ENCODE results near the gene DGCR2.

The DGCR2 gene

DNA sequence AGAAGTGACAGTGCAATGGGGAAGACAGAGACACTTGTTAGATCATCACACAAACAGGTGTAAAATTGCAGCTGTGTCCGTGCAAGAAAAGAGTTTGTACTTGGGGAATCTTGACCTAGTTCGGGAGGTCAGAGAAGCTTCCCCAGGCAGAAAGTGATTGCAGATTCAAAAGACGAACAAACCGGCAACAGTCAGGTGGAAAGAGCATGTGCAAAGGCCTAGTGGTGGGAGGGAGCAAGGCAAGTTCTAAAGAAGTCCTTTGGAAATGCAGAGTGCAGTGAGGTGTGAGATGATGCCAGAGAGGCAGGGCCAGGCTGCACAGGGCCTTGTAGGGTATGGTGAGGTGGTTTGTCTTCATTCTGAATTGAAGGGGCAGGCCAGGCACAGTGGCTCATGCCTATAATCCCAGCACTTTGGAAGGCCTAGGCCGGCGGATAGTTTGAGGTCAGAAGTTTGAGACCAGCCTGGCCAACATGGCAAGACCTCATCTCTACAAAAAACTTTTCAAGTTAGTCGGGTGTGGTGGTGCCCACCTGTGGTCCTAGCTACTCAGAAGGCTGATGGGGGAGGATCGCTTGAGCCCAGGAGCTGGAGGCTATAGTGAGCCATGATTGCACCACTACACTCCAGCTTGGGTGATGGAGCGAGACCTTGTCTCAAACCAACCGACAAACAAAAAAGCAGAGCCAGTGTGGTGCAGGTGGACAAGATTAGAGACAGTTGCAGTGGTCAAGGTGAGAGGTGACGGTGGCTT lies 24.2 kb upstream of the DGCR2 start:
- no peak for DNase-seq (ENCODE audit: low read depth)

DNA sequence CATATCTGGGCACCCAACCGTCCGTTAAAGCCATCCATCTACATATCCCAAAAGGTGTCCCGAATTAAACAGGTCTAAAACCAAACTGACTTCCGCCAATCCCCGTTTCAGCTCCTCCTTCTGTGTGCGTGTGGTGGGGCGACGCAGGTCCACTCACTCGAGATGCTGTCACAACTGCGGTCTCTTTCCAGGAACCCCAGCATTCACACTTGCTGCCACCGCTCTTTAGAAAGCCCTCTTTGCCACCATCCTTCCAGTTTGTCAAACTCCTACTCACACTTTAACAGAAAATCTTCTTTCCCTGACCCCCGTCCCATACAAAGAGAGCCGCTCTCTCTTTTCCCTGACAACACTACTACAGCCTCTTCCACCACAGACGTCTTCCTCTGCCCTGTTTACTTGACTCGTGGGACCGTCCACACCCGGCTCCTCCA lies 21.8 kb upstream of the DGCR2 start:
- DNase-seq (ENCODE audit: low read depth) = no peak

DNA sequence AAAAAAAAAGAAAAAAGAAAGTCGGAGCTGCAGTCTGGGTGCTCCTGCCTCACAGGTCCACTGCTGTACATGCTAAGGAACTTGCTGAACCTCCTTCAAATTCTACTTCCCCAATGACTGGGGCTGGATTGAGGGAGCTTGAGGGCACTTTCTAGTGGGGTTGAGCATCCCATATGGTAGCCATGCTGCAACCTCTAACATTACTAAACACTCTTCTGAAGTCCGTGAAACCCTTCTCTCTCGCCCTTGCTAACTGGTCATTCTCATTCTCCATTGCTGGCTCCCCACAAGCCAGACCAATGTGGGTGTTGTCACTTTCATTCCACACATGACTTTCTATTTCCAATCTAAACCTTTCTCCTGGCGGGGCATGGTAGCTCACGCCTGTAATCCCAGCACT lies 21.0 kb upstream of the DGCR2 start:
- DNase-seq (ENCODE audit: low read depth) = no peak

- no peak for DNase-seq (ENCODE audit: low read depth)
Observed at GRCh38 chr22:19142394-19142793, 20.2 kb upstream of the DGCR2 start.

DNA sequence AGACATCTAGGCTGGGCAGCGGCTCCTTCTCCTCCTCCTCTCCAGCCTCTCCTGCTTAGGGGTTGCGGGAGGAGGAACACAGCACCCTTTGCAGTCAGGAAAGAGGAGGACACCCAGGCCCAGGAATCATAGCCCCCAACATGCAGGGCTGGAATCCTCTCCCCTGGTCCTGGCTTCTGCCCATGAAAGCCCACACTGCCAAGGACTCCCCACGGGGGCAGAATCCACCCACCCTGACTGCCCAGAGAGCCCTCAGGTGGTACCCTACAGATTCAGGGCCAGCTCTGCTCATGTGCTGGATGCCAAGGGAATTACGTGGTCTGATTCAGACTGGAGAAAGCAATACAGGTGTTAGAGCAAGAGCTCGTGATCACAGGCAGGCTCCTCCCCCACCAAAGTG lies 17.8 kb upstream of the DGCR2 start:
- no peak for DNase-seq (ENCODE audit: low read depth)

DNA sequence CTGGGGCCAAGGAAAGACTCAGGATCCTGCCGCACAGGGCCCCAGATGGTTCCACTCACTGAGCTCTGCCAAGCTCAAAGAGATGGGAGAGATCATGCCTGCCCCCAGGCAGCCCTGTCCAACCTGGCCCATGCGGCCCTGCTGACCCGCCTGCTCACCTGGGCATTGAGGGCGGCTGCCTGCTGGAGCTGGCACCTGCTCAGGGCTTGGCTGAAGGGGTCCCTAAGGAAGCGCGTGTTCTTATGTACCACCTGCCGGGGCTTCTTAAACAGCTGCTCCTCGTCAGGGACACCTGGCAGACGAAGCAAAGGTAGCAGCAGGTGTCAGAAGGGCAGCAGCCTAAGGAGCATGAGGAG lies 16.8 kb upstream of the DGCR2 start:
- DNase-seq (ENCODE audit: low read depth) = no peak

DNA sequence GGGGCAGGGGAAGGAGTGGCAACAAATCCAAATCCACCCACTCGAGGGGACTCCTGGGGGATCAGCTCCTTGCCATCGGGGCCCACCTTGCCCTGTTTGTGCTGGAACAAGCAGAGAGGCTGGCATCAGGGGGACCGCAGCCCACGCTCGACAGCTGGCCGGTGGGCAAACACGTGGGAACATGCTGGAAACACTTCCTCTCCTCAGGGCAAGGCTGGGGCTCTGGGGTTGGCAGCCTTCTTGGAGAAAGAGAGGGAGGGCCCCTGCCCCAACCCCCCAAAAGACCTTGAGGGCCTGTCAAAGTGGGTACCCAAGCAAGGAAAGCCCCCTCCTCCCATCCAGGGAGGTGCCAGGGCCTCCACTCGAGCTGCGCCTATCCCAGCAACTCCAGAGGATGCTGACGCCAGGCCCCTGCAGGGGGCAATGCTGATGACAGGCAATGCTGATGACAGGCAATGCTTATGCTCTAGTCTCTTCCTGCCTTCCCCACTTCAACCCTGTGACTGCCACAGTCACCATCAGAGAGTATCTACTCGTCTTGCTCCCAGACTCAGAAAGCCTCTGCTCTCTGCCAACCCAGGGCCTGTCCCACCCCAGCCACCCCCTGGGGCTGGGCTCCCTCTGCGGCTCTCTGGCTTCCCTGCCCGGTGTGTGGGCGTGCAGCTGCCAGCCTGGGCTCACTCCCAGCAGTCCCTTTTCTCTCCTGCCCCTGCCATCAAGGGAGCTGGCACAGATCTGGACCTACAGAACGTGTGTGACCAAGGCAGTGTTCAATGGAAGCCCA lies 16.2 kb upstream of the DGCR2 start:
- DNase-seq (ENCODE audit: low read depth) = no peak

GRCh38 chr22:19137384-19138216 lies 15.4 kb upstream of the DGCR2 start:
- DNase-seq (ENCODE audit: low read depth) = no peak

- DNase-seq (ENCODE audit: low read depth) = no peak
Observed at GRCh38 chr22:19136915-19137314, 14.7 kb upstream of the DGCR2 start.

DNA sequence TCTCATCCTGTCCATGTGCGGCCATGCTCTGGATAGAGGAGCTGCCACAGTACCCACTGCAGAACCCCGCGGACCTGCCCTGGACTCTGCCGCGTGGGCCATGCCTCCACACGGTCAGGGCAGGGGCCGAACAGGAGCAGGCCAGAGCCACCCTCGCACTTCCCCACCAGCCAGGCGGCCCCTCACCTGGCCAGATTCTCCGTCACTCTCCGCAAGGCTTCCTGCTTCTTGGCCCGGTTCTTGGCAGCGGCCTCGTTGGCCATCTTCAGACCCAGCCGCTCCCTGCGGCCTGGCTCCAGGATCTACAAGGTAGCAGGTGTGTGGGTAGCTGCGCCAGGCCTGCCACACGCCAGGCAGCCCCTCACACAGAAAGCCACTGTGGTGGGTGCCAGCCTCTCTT lies 12.7 kb upstream of the DGCR2 start:
- no peak for DNase-seq (ENCODE audit: low read depth)

- no peak for DNase-seq (ENCODE audit: low read depth)
Observed at GRCh38 chr22:19134176-19134831, 12.1 kb upstream of the DGCR2 start.

- DNase-seq (ENCODE audit: low read depth) = no peak
Observed at GRCh38 chr22:19133561-19133960, 11.3 kb upstream of the DGCR2 start.

GRCh38 chr22:19132693-19133400 lies 10.6 kb upstream of the DGCR2 start:
- DNase-seq (ENCODE audit: low read depth) = no peak

- no peak for DNase-seq (ENCODE audit: low read depth)
Observed at GRCh38 chr22:19132153-19132552, 9.9 kb upstream of the DGCR2 start.

DNA sequence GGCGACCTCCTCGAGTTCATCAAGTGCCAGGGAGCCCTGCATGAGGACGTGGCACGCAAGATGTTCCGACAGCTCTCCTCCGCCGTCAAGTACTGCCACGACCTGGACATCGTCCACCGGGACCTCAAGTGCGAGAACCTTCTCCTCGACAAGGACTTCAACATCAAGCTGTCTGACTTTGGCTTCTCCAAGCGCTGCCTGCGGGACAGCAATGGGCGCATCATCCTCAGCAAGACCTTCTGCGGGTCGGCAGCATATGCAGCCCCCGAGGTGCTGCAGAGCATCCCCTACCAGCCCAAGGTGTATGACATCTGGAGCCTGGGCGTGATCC lies 9.4 kb upstream of the DGCR2 start:
- no peak for DNase-seq (ENCODE audit: low read depth)

- DNase-seq (ENCODE audit: low read depth) = no peak
Observed at GRCh38 chr22:19130959-19131684, 8.9 kb upstream of the DGCR2 start, which contains the start of gene TSSK2. Gene TSSK2 (plus strand): TSS chr22:19131308. CDS start chr22:19131400, 92 bp downstream.

DNA sequence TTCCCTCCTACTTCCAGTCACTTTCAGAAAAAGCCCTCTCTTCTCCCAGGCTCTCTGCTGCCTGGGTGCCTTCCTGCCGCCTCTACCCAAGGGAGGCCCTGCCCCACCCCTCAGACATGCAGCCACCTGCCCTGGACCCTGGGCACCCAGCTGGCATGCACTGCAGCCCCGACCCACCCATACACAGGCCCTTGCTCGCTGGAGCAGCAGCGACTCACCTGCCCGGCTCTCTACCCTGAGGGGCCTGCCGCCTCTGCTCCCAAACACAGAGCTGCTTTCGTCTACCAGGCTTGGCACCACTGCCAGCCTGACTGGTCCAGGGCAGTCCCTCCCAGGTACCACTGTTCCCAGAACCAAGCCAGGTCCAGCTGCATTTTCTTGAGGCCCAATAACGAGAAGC lies 7.7 kb upstream of the DGCR2 start:
- no peak for DNase-seq (ENCODE audit: low read depth)

DNA sequence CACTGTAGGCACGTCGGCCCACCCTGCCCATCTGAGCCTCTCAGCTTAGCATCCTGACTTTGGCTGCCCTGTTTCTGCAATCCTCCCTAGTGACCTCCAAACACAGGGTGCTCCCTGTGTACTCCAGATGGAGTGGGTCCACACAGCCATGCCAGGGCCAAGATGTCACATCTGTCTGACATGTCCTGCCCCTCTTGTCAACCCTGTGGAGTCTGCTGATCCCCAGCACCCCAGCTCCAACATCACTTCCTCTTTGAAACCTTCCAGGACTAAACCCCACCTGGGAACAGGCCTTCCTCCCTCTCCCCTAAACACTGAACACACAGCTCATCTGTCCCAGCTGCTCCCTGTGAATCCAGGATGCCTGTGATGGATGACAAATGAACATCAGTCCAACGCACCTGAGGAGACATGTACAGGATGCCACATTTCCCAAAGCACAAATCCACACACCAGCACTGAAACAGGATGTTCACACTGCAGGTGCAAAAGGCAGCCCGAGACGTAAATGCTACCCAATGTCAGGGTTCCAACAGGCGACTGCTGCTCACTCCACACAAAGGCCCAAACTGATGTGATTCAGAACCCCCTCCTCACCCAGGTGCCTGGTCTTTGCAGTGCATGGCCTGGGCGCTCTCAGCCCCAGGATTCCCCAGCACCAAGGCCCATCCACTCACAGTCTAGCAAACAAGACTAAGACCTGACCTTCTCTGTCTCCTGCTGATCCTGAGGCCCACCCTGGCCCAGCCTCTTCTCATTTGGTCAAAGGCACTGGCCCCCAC lies 6.9 kb upstream of the DGCR2 start:
- DNase-seq (ENCODE audit: low read depth) = no peak

- no peak for DNase-seq (ENCODE audit: low read depth)
Observed at GRCh38 chr22:19128009-19128401, 5.8 kb upstream of the DGCR2 start.

GRCh38 chr22:19127329-19128008 lies 5.3 kb upstream of the DGCR2 start:
- DNase-seq (ENCODE audit: low read depth) = no peak

All from stimulated activated CD8-positive, alpha-beta memory T cell treated with anti-CD3 and anti-CD28 coated beads, Interleukin-7, amount 100 ng/mL, for 24 hours (primary cell).